ENCODE measurements around the gene SCGB3A1. TPM values are rescaled to one million over a fixed set of nuclear protein-coding genes. Genes with fewer than 3 reads are reported as not detected.

Gene SCGB3A1
- total and polyA plus RNA-seq, 9 of the 15 experiments (the other 6 are each of a cell fraction or from before 2014, with no cell fraction given): 0.33 TPM; not detected in 8

DNA sequence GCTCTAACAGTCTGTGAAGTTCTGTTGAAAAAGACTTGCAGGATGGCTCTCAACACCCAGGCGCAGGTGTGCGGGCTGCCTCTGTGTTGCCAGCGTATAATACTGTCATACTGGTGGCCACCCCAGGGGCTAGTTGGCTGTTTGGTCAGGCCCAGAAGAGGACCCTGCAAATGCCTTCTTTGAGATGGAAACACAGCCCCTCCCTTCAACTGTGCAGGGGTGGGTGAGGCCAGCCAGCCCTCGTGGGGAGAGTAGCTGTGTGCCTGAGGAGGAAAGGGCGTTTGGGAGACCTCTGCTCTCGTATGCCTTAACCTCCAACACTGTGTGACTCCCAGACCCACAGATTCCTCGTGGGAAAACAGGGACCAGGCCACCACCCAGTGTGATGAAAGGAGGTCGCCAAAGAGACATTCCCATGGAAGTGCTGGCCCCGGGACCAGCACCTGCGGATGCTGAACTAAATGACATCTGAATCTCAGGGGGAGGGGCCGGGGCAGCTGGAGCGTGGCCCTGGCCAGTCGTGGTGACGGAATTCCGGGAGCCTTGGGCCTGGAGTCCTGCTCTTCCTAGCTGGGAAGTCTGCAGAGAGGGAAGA, 11.3 kb upstream of the SCGB3A1 start (continued):
- TF ChIP-seq, protein P1, sequence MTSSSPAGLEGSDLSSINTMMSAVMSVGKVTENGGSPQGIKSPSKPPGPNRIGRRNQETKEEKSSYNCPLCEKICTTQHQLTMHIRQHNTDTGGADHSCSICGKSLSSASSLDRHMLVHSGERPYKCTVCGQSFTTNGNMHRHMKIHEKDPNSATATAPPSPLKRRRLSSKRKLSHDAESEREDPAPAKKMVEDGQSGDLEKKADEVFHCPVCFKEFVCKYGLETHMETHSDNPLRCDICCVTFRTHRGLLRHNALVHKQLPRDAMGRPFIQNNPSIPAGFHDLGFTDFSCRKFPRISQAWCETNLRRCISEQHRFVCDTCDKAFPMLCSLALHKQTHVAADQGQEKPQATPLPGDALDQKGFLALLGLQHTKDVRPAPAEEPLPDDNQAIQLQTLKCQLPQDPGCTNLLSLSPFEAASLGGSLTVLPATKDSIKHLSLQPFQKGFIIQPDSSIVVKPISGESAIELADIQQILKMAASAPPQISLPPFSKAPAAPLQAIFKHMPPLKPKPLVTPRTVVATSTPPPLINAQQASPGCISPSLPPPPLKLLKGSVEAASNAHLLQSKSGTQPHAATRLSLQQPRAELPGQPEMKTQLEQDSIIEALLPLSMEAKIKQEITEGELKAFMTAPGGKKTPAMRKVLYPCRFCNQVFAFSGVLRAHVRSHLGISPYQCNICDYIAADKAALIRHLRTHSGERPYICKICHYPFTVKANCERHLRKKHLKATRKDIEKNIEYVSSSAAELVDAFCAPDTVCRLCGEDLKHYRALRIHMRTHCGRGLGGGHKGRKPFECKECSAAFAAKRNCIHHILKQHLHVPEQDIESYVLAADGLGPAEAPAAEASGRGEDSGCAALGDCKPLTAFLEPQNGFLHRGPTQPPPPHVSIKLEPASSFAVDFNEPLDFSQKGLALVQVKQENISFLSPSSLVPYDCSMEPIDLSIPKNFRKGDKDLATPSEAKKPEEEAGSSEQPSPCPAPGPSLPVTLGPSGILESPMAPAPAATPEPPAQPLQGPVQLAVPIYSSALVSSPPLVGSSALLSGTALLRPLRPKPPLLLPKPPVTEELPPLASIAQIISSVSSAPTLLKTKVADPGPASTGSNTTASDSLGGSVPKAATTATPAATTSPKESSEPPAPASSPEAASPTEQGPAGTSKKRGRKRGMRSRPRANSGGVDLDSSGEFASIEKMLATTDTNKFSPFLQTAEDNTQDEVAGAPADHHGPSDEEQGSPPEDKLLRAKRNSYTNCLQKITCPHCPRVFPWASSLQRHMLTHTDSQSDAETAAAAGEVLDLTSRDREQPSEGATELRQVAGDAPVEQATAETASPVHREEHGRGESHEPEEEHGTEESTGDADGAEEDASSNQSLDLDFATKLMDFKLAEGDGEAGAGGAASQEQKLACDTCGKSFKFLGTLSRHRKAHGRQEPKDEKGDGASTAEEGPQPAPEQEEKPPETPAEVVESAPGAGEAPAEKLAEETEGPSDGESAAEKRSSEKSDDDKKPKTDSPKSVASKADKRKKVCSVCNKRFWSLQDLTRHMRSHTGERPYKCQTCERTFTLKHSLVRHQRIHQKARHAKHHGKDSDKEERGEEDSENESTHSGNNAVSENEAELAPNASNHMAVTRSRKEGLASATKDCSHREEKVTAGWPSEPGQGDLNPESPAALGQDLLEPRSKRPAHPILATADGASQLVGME (CRISPR knock-in tag; IDR thresholded peaks at IDR 0.05): no peak
- no peak for TF ChIP-seq SNRNP70 (optimal IDR thresholded peaks at IDR 0.05; ENCODE audit: low read depth, low read length)
